ENCODE data around the gene HSPA8.
"Not testable (repeated sequence)": the region's sequence is repeated elsewhere in the genome, so short reads cannot be mapped to it uniquely, and the experiment has no call there.

The HSPA8 gene

GRCh38 chr11:123061403-123062157 is at the start of gene HSPA8:
Gene HSPA8, minus strand, starts transcription at chr11:123062136. Its CDS starts 812 bp downstream, at chr11:123061324.
- FAIRE-seq, result no peak

DNA sequence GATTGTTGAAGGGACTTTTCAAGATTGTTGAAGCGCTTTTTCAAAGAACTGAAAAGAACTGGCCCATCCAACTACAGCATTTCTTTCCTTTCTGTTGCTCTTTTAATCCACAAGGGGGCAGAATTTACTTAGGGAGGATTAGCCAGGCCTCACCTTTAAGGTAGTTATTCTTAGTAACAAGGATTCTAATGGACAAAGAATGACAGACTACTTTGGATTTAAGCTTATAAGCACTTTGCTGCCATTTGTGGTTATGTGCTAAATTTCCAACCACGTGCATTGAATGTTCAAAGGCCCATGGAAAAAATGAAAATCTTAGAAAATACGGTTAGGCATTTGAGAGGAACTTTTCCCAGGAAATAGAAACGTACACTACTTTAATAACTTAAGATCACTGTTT is 49.5 kb upstream of the HSPA8 start:
- FAIRE-seq, result no peak

- no peak for FAIRE-seq
Observed at GRCh38 chr11:123110397-123110796, 48.5 kb upstream of the HSPA8 start.

- FAIRE-seq, result no peak
Observed at GRCh38 chr11:123107945-123108495, 46.1 kb upstream of the HSPA8 start.

- FAIRE-seq, result no peak
Observed at GRCh38 chr11:123104697-123105096, 42.8 kb upstream of the HSPA8 start.

GRCh38 chr11:123103326-123103980 is 41.5 kb upstream of the HSPA8 start:
- FAIRE-seq, result no peak

DNA sequence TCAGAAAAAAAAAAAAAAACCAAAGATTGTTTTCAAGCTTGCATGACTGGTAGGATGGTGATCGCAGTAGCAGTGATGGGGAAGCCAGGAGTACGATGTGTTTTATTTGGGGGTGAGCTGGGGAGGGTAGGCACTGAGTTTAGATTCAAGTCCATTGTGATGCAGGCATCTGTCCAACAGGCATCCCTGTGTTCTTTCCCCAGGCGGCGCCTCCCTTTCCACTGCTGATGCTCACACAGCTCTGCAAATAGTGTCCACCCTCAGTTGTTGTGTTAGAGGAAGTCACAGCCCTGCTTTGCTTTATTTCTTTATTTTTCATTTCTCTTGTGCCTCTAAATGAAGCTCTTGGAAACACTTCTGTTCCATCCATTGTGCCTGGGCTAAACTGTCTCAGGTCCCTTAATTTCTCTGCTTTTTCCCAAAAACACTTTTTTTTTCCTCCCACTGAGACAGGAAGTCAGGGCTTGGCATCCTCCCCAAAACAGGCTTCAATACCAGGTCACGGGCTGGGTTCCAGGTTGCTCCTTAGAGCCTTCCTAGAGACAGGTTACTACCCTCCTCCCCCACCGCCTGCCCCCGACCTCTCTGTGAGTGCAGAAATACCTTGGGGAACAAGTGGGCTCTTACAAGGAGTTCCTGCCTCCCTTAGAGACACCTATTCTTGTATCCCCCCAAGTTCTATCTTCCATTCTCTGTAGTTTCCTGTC is 38.6 kb upstream of the HSPA8 start:
- no peak for FAIRE-seq

DNA sequence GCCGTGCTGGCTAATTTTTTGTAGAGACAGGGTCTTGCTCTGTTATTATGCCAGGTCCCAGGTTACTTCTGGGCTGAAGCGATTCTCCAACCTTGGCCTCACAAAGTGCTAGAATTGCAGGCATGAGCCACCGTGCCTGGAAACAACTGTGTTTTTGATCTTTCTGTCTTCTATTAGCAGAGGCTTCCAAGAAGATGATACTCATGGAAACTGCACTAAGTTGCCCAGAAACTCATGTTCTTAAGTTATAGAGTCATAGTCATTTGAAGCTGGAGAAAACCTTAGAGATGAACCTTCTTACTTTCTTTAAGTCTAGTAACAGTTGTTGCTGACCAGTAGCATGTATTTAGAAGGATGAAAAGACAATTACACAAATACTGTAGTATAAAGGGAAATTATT is 37.1 kb upstream of the HSPA8 start:
- FAIRE-seq, result no peak

DNA sequence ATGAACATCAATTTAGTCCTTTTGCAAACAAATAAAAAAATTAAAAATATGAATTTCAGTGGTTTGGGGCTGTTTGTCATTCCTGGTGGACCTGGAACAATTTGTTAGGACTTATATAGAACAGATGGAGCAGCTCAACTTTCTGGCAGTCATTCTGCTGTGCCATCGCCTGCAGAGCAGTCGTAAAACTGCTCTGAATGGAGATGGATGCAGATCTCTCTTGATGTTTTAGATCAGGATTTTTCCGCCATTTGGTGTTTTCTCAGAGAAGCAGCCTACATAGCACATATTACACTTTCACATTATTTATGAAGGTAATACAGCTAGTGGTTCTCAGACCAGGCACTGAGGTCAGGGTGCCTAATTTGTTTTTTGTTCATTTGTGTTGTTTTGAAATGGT is 31.8 kb upstream of the HSPA8 start:
- FAIRE-seq, result no peak

DNA sequence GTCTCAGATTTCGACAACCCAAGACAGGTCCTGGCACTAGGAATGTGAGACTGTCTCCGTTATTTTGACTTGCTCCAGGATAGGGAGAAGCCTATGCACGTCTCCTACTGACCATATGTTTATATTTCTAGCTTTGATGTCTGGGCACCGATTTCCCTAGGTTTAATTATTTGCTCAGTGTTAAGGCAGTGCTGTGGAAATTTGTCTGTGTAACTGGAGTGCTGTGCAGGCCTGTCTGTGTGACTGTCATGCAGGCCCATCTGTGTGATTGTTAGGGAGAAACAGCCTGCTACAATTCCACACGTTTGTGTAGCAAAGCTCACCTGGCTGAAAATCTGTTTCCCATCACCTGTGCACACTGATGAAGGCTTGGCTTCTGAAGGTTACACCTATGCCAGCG is 29.6 kb upstream of the HSPA8 start:
- FAIRE-seq, result no peak

DNA sequence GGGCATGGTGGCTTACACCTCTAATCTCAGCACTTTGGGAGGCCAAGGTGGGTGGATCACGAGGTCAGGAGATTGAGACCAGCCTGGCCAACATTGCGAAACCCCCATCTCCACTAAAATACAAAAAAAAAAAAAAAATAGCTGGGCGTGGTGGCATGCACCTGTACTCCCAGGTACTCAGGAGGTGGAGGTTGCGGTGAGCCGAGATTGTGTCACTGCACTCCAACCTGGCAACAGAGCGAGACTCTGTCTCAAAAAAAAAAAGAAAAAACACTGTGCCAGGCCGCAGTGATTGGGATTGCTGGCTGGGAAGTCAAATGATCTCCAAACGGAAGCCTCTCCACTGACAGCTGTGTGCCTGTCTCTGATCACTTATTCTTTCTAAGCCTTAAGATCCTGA is 28.2 kb upstream of the HSPA8 start:
- not testable (repeated sequence) for FAIRE-seq

- FAIRE-seq, result not testable (repeated sequence)
Observed at GRCh38 chr11:123088896-123089295, 27.0 kb upstream of the HSPA8 start.

GRCh38 chr11:123087657-123088056 is 25.7 kb upstream of the HSPA8 start:
- FAIRE-seq, result not testable (repeated sequence)

DNA sequence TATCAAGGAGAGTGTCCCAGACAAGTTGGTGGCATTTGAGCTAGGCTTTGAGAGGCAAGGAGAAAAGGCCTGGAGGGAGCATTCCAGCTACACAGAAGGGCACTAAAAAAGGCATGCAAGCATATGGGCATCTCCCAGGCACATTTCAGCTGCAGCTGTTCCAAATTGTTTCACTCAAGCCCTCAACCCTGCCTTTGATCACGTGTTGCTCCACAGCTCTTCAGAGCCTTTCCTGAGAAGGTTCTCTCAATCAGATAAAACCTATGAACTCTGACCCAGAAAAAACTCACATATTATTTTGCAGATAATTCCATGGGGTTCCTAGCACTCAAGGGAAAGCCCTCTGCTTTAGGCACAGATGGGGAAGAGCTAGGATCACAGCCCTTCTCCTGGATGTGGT is 24.4 kb upstream of the HSPA8 start:
- FAIRE-seq, result no peak

GRCh38 chr11:123085497-123085896 is 23.6 kb upstream of the HSPA8 start:
- FAIRE-seq, result no peak

DNA sequence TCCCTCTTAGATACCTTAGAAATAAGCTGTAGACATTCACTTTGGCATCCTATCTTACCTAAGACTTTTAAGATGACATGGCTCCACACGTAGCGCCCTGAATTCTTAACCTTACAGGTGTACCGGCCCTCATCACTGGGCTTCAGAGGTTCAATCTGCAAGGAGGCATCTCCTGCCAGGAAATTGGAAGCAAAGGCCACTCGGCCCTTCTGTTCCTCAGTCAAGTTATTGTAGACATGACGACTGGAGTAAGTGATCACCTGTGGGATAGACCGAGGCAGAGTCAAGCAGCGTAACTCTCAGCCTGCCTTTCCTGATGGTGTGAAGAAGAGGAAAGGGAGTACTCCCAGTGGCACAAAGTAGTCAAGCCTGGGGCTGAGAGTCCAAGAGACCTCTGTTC is 22.5 kb upstream of the HSPA8 start:
- no peak for FAIRE-seq

- FAIRE-seq, result no peak
Observed at GRCh38 chr11:123083623-123084029, 21.7 kb upstream of the HSPA8 start.

DNA sequence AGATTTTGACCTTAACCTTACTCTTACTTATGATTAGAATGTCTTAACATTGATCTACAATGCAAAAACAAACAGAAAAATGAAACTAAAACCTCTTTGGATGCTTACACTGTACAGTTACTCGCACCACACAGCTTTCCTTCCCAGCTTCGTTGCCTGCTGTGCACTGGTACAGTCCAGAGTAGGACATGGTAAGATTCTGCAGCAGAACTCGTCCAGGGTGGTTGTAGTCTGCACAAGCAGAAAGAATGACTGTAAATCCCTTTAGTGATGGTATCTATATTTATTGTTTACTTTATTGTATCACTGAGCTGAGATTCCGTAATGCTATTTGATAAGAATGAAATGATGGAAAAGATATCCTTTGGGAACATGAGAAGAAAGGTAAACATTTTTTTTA is 21.0 kb upstream of the HSPA8 start:
- no peak for FAIRE-seq

DNA sequence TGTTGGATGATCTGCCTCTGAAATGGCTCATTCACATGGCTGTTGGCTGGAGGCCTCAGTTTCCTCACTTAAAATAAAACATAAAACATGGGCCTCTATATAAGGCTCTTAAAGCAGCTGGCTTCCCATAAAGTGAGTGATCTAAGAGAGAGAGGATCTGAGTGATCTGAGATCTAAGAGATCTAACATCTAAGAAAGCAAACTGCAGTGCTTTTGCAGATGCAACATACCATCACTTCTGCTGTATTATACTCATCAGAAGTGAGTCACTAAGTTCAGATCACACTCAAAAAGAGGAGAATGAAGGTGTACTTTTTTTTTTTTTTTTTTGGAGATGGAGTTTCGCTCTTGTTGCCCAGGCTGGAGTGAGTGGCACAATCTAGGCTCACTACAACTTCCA is 18.1 kb upstream of the HSPA8 start:
- FAIRE-seq, result no peak

DNA sequence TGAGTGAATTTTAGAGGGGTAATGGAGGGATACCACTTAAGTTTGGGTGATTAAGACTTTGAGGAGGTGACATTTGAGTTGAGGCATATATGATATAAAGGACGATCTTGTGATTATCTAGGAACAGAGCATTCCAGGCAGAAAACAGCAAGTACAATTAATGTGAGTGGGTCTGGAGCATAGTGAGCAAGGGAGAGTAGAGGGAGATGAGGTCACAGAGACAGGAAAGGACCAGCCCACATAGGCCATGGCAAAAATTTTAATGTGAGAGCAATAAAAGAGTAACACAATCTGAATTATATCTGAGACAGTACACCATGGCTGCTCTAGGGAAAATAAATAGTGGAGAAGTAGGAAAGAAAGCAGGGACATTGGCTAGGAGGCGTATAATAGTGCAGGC is 14.5 kb upstream of the HSPA8 start:
- no peak for FAIRE-seq

GRCh38 chr11:123073343-123074057 is 11.6 kb upstream of the HSPA8 start:
- no peak for FAIRE-seq

DNA sequence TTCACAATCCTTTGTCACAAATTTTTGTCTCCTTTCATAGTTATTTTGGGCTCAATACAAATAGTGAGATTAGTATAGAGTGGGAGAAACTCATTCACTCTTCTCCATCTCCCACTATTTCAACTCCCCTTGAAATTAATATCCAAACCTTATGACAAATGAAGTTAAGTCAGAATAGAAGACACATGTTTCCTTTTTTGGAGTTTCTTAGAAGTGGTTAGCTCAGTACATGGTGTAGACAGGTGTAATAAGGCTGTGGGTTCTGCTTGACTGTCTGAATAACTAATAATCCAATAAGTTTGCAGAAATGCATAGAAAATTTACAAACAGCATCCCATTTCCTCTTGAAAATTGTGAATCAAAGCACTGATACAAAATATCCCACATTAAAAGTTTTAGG is 10.8 kb upstream of the HSPA8 start:
- FAIRE-seq, result no peak

DNA sequence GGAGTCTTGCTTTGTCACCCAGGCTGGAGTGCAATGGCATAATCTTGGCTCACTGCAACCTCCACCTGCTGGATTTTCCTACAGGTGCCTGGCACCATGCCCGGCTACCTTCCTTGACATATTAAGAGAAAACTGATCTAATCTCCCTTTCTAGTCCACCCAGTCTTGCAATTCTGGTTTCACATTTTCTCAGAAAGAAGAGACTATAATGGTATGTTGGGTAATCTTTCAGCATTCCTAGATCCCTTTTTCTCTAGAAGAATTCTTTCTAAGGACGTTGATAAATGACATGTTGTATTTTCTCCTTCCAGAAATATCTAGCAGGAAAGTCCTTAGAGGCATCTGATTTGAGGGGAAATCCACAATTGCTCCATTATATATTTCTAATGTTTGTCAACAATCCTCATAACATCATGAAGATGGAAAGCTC is 10.4 kb upstream of the HSPA8 start:
- FAIRE-seq, result no peak

Data from TTC549 (cell line).